ENCODE measurements around the gene DDIT3.

GRCh38 chr12:57527184-57527583 is 6.9 kb upstream of the DDIT3 start:
- TF ChIP-seq EZH2 (IDR thresholded peaks at IDR 0.05; ENCODE audit: insufficient read depth, poor library complexity, severe bottlenecking) (no peak), EZH2phosphoT487 (IDR thresholded peaks at IDR 0.05; ENCODE audit: insufficient read depth, low read depth) (no peak)

Measured in GM23248 (cell line).